Glutamatergic neuron (in vitro differentiated cells): ENCODE data around the gene GATC. TPM values are rescaled to one million over a fixed set of nuclear protein-coding genes. Genes with fewer than 3 reads are reported as not detected.
"Not testable (repeated sequence)": the region's sequence is repeated elsewhere in the genome, so short reads cannot be mapped to it uniquely, and the experiment has no call there.

ENCODE experiments used
- DNase-seq: peaks from one replicate; pipeline ENCODE4 v3.0.0; 2022
- H3K27ac Mint-ChIP-seq: one replicate; pipeline ENCODE4 v1.8.0; 2020; ENCODE audit warnings: mild to moderate bottlenecking, mixed read lengths, inconsistent platforms; ENCODE audit not compliant: unreplicated experiment
- H3K27me3 Mint-ChIP-seq: one replicate; pipeline ENCODE4 v1.8.0; 2020; ENCODE audit warnings: mild to moderate bottlenecking, moderate library complexity, mixed read lengths, inconsistent platforms; ENCODE audit not compliant: unreplicated experiment
- H3K36me3 Mint-ChIP-seq: one replicate; pipeline ENCODE4 v1.8.0; 2020; ENCODE audit warnings: mild to moderate bottlenecking, mixed read lengths, inconsistent platforms; ENCODE audit not compliant: unreplicated experiment
- H3K4me1 Mint-ChIP-seq: one replicate; pipeline ENCODE4 v1.8.0; 2020; ENCODE audit warnings: mild to moderate bottlenecking, low read depth, mixed read lengths, inconsistent platforms; ENCODE audit not compliant: unreplicated experiment
- H3K4me3 Mint-ChIP-seq: one replicate; pipeline ENCODE4 v1.8.0; 2020; ENCODE audit warnings: mild to moderate bottlenecking, mixed read lengths, inconsistent platforms; ENCODE audit not compliant: unreplicated experiment
- H3K9me3 Mint-ChIP-seq: one replicate; pipeline ENCODE4 v1.8.0; 2020; ENCODE audit warnings: mild to moderate bottlenecking, moderate library complexity, mixed read lengths, inconsistent platforms; ENCODE audit not compliant: unreplicated experiment
- total RNA-seq: library from RNA; stranded (reverse); fragmentation: NEBNext Ultra II Directional; extraction: Animal tissue kit (Norgen Biotek cat#: 25700); gene quantifications from one replicate; pipeline ENCODE4 v1.2.1, GENCODE V29; 2021; ENCODE audit not compliant: unreplicated experiment
- TF ChIP-seq, protein P1 (sequence below): fragments of 200-600 bp; sonication (generic); IDR thresholded peaks from one replicate; pipeline ENCODE4 v1.5.0; 2021; ENCODE audit not compliant: partially characterized antibody, unreplicated experiment

GATC gene
- total RNA-seq, 1 donor from 2014 or later, result 16.8 TPM

DNA sequence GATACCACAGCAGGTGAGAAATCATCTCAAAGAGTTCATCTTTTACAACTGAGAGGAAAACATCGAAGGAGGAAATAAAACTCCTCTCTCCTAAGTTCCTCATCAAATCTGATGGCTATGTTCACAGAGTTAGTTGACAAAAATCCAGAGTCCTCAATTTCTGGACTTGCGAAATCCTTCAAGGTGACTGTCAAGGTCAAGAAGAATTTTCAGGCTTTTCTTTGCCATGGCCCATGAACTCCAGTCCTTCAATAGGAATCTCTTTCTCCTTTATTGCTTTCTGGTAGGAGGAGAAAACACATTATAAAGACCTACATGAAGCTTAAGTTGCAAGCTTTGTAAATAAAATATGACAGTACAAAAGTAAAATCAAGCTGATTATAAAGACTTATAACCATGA is 1.6 kb upstream of the GATC start:
- H3K27me3 Mint-ChIP-seq, result peaks cover 6% of the 10 kb centered on the region
- H3K27ac Mint-ChIP-seq, result no peak overlapping the region
- no peak for DNase-seq
- H3K4me1 Mint-ChIP-seq, result peaks cover 3% of the 10 kb centered on the region
- peaks cover 9% of the 10 kb centered on the region for H3K9me3 Mint-ChIP-seq
- H3K36me3 Mint-ChIP-seq, result no peaks in the 10 kb centered on the region
- peak overlapping the region; percentile 99 for H3K4me3 Mint-ChIP-seq
- TF ChIP-seq, protein P1, sequence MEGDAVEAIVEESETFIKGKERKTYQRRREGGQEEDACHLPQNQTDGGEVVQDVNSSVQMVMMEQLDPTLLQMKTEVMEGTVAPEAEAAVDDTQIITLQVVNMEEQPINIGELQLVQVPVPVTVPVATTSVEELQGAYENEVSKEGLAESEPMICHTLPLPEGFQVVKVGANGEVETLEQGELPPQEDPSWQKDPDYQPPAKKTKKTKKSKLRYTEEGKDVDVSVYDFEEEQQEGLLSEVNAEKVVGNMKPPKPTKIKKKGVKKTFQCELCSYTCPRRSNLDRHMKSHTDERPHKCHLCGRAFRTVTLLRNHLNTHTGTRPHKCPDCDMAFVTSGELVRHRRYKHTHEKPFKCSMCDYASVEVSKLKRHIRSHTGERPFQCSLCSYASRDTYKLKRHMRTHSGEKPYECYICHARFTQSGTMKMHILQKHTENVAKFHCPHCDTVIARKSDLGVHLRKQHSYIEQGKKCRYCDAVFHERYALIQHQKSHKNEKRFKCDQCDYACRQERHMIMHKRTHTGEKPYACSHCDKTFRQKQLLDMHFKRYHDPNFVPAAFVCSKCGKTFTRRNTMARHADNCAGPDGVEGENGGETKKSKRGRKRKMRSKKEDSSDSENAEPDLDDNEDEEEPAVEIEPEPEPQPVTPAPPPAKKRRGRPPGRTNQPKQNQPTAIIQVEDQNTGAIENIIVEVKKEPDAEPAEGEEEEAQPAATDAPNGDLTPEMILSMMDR, result no peak

DNA sequence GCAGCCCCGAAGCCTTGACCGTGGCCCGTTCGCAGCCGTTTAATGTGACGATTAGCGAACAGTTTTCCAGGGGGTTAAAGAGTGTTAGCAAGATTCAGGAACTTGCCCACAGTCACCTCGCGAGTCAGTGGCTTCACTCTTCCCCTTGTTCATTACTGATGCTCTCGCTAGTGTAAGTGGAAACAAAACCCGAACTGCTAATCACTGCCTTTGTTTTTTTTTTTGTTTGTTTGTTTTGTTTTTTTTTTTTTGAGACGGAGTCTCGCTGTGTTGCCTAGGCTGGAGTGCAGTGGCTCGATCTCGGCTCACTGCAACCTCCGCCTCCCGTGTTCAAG is 567 bp downstream of the GATC start:
- Mint-ChIP-seq H3K4me3 (peak overlapping the region; percentile 99), H3K27ac (peak overlapping the region; percentile 38)
- not testable (repeated sequence) for H3K9me3 Mint-ChIP-seq, DNase-seq, H3K36me3 Mint-ChIP-seq, H3K27me3 Mint-ChIP-seq, H3K4me1 Mint-ChIP-seq

DNA sequence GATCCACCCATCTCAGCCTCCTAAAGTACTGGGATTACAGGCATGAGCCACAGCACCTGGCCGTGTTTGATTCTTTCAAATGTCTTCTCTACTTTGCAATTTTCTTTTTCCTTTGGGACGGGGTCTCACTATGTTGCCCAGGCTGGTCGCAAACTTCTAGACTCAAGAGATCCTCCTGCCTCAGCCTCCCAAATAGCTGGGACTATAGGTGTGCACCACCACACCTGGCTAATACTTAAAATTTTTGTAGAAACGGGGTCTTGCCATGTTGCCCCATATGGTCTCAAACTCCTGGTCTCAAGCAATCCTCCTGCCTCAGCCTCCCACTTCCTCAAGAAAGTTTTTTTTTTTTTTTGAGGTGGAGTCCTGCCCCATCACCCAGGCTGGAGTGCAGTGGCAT is 1.7 kb downstream of the GATC start:
- TF ChIP-seq, protein P1, result no peak
- H3K36me3 Mint-ChIP-seq, result no peaks in the 10 kb centered on the region
- peaks cover 8% of the 10 kb centered on the region for H3K27me3 Mint-ChIP-seq
- H3K4me1 Mint-ChIP-seq, result peaks cover 3% of the 10 kb centered on the region
- H3K27ac Mint-ChIP-seq, result no peak overlapping the region
- H3K9me3 Mint-ChIP-seq, result peaks cover 7% of the 10 kb centered on the region
- H3K4me3 Mint-ChIP-seq, result peak overlapping the region; percentile 52
- DNase-seq, result no peak

DNA sequence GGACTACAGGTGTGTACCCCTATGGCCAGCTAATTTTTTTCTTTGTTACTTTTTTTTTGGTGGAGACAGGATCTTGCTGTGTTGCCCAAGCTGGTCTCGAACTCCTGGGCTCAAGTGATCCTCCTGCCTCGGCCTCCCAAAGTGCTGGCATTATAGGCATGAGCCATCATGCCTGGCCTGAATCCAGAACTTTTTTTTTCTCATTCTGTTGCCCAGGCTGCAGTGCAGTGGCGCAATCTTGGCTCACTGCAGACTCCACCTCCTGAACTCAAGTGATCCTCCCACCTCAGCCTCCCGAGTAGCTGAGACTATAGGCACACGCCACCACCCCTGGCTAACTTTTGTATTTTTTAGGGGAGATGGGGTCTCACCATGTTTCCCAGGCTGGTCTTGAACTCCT is 6.3 kb downstream of the GATC start:
- not testable (repeated sequence) for H3K4me1 Mint-ChIP-seq, H3K9me3 Mint-ChIP-seq, H3K27ac Mint-ChIP-seq, H3K27me3 Mint-ChIP-seq, H3K4me3 Mint-ChIP-seq, DNase-seq, H3K36me3 Mint-ChIP-seq

DNA sequence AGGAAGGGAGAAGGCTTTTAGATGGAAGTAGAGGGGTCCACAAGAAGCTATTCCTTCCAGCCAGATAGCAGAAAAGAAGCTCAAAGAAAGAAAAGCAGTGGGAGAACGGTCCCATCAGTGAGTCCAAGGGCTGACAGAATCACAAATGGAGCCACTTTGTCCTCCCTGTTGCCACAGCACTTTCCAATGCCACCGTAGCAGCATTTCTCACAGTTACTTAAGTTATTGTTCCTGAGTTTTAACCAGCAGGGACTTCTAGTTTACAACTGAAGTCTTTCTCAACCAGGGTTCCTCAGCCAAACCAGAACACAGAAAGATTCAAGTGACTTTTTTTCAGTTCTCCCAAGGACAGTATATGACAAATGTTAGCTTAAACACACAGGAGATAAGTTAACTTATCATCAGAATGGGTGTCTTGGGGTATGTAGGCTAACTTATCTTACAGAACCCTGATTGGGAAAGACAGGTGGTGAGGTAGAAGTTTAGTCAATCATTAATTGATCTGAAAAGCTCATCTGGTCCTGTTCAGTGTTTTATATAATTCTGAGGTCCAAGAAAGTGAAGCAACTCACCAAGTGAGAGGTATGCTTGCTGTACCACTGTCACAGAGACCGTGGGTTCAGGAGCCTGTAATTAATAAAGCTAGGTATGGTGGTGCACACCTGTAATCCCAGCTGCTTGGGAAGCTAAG is 7.0 kb downstream of the GATC start:
- Mint-ChIP-seq H3K4me1 (no peaks in the 10 kb centered on the region), H3K4me3 (no peak overlapping the region), H3K27ac (no peak overlapping the region), H3K27me3 (peaks cover 4% of the 10 kb centered on the region), H3K9me3 (peaks cover 4% of the 10 kb centered on the region), H3K36me3 (no peaks in the 10 kb centered on the region)
- no peak for DNase-seq
- TF ChIP-seq, protein P1, result no peak

DNA sequence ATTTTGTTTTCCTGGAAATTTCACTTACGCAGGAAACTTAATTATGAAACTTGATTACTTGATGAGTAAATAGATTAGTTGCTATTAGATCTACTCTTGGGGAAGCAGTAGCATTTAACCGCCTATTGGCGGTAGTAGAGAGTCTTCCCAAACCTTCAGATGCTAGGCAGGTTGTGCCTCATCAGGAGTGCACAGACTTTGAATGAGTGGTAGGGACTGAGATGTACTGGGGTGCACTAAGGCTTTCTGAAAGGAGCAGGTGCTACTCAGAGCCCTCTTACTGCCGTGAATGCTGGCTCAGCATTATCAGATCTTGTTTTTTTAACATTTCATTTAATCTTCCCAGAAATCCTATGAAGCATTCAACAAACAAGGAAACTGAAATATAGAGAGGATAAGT is 7.7 kb downstream of the GATC start:
- TF ChIP-seq, protein P1, result peak; percentile 50
- Mint-ChIP-seq H3K4me1 (no peaks in the 10 kb centered on the region), H3K27me3 (peaks cover 4% of the 10 kb centered on the region), H3K36me3 (no peaks in the 10 kb centered on the region), H3K4me3 (no peak overlapping the region), H3K27ac (no peak overlapping the region), H3K9me3 (peaks cover 4% of the 10 kb centered on the region)
- DNase-seq, result no peak
